K562 (cell line): ENCODE data around the gene UGT1A6. TPM values are rescaled to one million over a fixed set of nuclear protein-coding genes. Genes with fewer than 3 reads are reported as not detected.

Experiments
- CEBPG ChIP-seq, 3 experiments: fragments of 200-800 bp in 1 of 3; sonication (Bioruptor generic) in 1 of 3; sonication (generic) in 1 of 3; formaldehyde crosslinking in 1 of 3; IDR thresholded peaks in 2 of 3; conservative IDR thresholded peaks in 1 of 3; 2 replicates each; pipeline versions ENCODE4 v1.6.1 to v1.8.0; 2016 to 2022; ENCODE audit warnings: missing compliant biosample characterization in 2 of 3, missing genetic modification characterization in 2 of 3, mild to moderate bottlenecking in 1 of 3, missing genetic modification reagents in 1 of 3
- DMBX1 ChIP-seq: fragments of 250-450 bp; sonication (Bioruptor Pico); IDR thresholded peaks from 2 replicates; pipeline ENCODE4 v1.8.0; 2022; ENCODE audit warnings: inconsistent platforms, mild to moderate bottlenecking, moderate library complexity, borderline replicate concordance
- FOXA3 ChIP-seq, 2 experiments: fragments of 450-650 bp in 1 of 2; sonication (generic) in 1 of 2; formaldehyde crosslinking; IDR thresholded peaks in 1 of 2; conservative IDR thresholded peaks in 1 of 2; 2 replicates each; pipeline versions ENCODE4 v1.4.0 to v1.8.0; 2020 to 2022; ENCODE audit warnings: mild to moderate bottlenecking in 2 of 2, missing genetic modification reagents in 1 of 2
- FOXM1 ChIP-seq, 2 experiments: fragments of 450-650 bp in 1 of 2; sonication (generic) in 1 of 2; formaldehyde crosslinking in 1 of 2; IDR thresholded peaks; 2 replicates each; pipeline versions ENCODE4 v1.6.1 to v1.9.0; 2017 to 2022; ENCODE audit warnings: low read depth in 2 of 2, mild to moderate bottlenecking in 2 of 2, missing genetic modification reagents in 1 of 2, moderate library complexity in 1 of 2
- GTF2F1 ChIP-seq: IDR thresholded peaks from 2 replicates; pipeline ENCODE4 v1.6.1; 2011; ENCODE audit warnings: low read depth, low read length, improper control_type of control experiment
- JUND ChIP-seq, 2 experiments: IDR thresholded peaks; 2 replicates in 1 of 2; 3 replicates in 1 of 2; pipeline ENCODE4 v1.6.1; 2011; ENCODE audit warnings: borderline replicate concordance in 2 of 2, low read depth in 2 of 2, low read length in 2 of 2, improper control_type of control experiment in 1 of 2, missing biosample characterization in 1 of 2, missing genetic modification characterization in 1 of 2, missing genetic modification reagents in 1 of 2
- MEIS2 ChIP-seq: fragments of 450-650 bp; IDR thresholded peaks from 2 replicates; pipeline ENCODE4 v1.6.1; 2014; ENCODE audit warnings: mild to moderate bottlenecking; ENCODE audit not compliant: partially characterized antibody
- NFIC ChIP-seq: fragments of 450-650 bp; IDR thresholded peaks from 2 replicates; pipeline ENCODE4 v1.6.1; 2017; ENCODE audit warnings: mild to moderate bottlenecking, inconsistent platforms
- POU5F1 ChIP-seq: fragments of 150-350 bp; IDR thresholded peaks from 2 replicates; pipeline ENCODE4 v1.6.1; 2014; ENCODE audit warnings: borderline replicate concordance, low read length, low read depth, mild to moderate bottlenecking; ENCODE audit not compliant: partially characterized antibody
- TEAD1 ChIP-seq, 2 experiments: fragments of 450-650 bp in 1 of 2; sonication (generic) in 1 of 2; formaldehyde crosslinking; IDR thresholded peaks; 2 replicates each; pipeline versions ENCODE4 v1.4.0 to v1.8.0; 2020 to 2022; ENCODE audit warnings: mild to moderate bottlenecking in 2 of 2, missing genetic modification reagents in 1 of 2
- ZFP1 ChIP-seq: fragments of 450-650 bp; formaldehyde crosslinking; IDR thresholded peaks from 2 replicates; pipeline ENCODE4 v1.4.0; 2020; ENCODE audit warnings: mild to moderate bottlenecking, mixed read lengths
- ZFP36 ChIP-seq: fragments of 150-350 bp; IDR thresholded peaks from 2 replicates; pipeline ENCODE4 v1.6.1; 2018; ENCODE audit warnings: low read length, low read depth; ENCODE audit not compliant: partially characterized antibody
- ZNF274 ChIP-seq: IDR thresholded peaks from 2 replicates; pipeline ENCODE4 v1.6.1; 2011; ENCODE audit warnings: low read depth, mild to moderate bottlenecking, low read length, moderate library complexity, borderline replicate concordance
- polyA plus RNA-seq, 8 experiments: library from polyadenylated mRNA; depleted of rRNA in 4 of 8; stranded (reverse) in 5 of 8; unstranded in 3 of 8; fragments of >200 nt; fragmentation: Nextera tagmentation in 2 of 8; fragmentation: Illumina TruSeq in 1 of 8; extraction: Ambion mirVana in 2 of 8; extraction: Trizol in 1 of 8; gene quantifications; 2 replicates each; pipeline versions ENCODE4 v1.2.1 to v1.2.3, GENCODE V29; 2011 to 2014; ENCODE audit warnings: inconsistent platforms in 1 of 8, missing spikeins in 1 of 8
- total RNA-seq, 7 experiments: library from RNA; depleted of rRNA in 6 of 7; stranded (reverse); fragments of >200 nt in 6 of 7; fragmentation: Illumina TruSeq in 2 of 7; extraction: Trizol in 2 of 7; gene quantifications; 2 replicates each; pipeline versions ENCODE4 v1.2.1 to v1.2.3, GENCODE V29; 2011 to 2021; ENCODE audit warnings: low replicate concordance in 1 of 7
- TF ChIP-seq, protein P1 (sequence below): fragments of 150-350 bp; IDR thresholded peaks from 2 replicates; pipeline ENCODE4 v1.6.1; 2014; ENCODE audit warnings: low read depth, mild to moderate bottlenecking, low read length, borderline replicate concordance
- TF ChIP-seq, protein P2 (sequence below): sonication (generic); formaldehyde crosslinking; IDR thresholded peaks from 2 replicates; pipeline ENCODE4 v1.8.0; 2022; ENCODE audit warnings: missing genetic modification reagents, mild to moderate bottlenecking, borderline replicate concordance
- TF ChIP-seq, protein P3 (sequence below): fragments of 450-650 bp; IDR thresholded peaks from 2 replicates; pipeline ENCODE4 v1.7.1; 2018; ENCODE audit warnings: mild to moderate bottlenecking, low read depth; ENCODE audit not compliant: partially characterized antibody

UGT1A6 gene
- total and polyA plus RNA-seq, 9 of the 15 experiments (the other 6 are each of a cell fraction or from before 2014, with no cell fraction given): not detected

DNA sequence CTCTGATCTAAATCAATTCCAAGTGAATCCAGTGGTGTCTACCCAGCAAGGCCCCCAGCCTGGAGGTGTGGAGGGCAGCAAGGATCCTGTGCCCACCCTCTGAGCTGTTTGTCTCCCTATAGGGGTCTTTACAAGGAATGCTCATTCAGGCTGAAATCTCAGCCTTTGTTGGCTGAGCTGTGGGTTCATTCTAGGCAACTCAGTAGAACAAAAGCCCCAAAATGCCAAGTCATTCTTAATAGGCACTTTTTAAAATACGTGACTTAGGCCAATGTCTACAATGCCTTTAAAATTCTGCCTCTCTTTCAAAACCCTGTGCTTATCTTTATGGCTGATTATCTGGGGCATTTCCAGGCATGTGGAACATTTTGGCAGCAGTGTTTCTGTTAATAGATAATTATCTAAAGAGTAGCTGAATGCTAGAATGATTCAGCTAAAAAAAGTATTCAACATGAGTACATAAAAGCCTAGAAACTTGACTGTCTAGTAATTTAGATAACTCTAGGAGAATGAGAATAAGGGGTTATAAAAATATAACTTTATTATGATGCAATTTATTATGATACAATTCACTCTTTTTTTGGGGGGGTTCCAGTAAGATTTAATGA lies 7.4 kb downstream of the UGT1A6 start (continued):
- TF ChIP-seq, protein P1, sequence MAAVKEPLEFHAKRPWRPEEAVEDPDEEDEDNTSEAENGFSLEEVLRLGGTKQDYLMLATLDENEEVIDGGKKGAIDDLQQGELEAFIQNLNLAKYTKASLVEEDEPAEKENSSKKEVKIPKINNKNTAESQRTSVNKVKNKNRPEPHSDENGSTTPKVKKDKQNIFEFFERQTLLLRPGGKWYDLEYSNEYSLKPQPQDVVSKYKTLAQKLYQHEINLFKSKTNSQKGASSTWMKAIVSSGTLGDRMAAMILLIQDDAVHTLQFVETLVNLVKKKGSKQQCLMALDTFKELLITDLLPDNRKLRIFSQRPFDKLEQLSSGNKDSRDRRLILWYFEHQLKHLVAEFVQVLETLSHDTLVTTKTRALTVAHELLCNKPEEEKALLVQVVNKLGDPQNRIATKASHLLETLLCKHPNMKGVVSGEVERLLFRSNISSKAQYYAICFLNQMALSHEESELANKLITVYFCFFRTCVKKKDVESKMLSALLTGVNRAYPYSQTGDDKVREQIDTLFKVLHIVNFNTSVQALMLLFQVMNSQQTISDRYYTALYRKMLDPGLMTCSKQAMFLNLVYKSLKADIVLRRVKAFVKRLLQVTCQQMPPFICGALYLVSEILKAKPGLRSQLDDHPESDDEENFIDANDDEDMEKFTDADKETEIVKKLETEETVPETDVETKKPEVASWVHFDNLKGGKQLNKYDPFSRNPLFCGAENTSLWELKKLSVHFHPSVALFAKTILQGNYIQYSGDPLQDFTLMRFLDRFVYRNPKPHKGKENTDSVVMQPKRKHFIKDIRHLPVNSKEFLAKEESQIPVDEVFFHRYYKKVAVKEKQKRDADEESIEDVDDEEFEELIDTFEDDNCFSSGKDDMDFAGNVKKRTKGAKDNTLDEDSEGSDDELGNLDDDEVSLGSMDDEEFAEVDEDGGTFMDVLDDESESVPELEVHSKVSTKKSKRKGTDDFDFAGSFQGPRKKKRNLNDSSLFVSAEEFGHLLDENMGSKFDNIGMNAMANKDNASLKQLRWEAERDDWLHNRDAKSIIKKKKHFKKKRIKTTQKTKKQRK: no peak
- no peak for TF ChIP-seq POU5F1
- peak; percentile 29; the same call in 1 of the 2 replicates for TF ChIP-seq NFIC
- TF ChIP-seq MEIS2: no peak
- TF ChIP-seq ZFP36: no peak
- TF ChIP-seq, protein P2, sequence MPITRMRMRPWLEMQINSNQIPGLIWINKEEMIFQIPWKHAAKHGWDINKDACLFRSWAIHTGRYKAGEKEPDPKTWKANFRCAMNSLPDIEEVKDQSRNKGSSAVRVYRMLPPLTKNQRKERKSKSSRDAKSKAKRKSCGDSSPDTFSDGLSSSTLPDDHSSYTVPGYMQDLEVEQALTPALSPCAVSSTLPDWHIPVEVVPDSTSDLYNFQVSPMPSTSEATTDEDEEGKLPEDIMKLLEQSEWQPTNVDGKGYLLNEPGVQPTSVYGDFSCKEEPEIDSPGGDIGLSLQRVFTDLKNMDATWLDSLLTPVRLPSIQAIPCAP (CRISPR knock-in tag): no peak
- TF ChIP-seq FOXM1 (IDR thresholded peaks at IDR 0.05; ENCODE audit: low read depth): peak; percentile 81
- TF ChIP-seq FOXM1 (CRISPR knock-in tag; IDR thresholded peaks at IDR 0.05; ENCODE audit: low read depth): no peak
- TF ChIP-seq JUND (IDR thresholded peaks at IDR 0.05; ENCODE audit: borderline replicate concordance, low read depth, low read length): no peak; the same call in 1 of the 2 replicates
- no peak for TF ChIP-seq JUND (tag; IDR thresholded peaks at IDR 0.05; ENCODE audit: borderline replicate concordance, low read depth, low read length)
- TF ChIP-seq TEAD1 (CRISPR knock-in tag; IDR thresholded peaks at IDR 0.05): peak in 1 of 2 experiments; percentile 93; a peak in 2 of 4 replicates
- no peak for TF ChIP-seq GTF2F1
- TF ChIP-seq ZFP1: no peak
- TF ChIP-seq, protein P3, sequence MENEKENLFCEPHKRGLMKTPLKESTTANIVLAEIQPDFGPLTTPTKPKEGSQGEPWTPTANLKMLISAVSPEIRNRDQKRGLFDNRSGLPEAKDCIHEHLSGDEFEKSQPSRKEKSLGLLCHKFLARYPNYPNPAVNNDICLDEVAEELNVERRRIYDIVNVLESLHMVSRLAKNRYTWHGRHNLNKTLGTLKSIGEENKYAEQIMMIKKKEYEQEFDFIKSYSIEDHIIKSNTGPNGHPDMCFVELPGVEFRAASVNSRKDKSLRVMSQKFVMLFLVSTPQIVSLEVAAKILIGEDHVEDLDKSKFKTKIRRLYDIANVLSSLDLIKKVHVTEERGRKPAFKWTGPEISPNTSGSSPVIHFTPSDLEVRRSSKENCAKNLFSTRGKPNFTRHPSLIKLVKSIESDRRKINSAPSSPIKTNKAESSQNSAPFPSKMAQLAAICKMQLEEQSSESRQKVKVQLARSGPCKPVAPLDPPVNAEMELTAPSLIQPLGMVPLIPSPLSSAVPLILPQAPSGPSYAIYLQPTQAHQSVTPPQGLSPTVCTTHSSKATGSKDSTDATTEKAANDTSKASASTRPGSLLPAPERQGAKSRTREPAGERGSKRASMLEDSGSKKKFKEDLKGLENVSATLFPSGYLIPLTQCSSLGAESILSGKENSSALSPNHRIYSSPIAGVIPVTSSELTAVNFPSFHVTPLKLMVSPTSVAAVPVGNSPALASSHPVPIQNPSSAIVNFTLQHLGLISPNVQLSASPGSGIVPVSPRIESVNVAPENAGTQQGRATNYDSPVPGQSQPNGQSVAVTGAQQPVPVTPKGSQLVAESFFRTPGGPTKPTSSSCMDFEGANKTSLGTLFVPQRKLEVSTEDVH: no peak
- TF ChIP-seq FOXA3 (CRISPR knock-in tag; conservative IDR thresholded peaks at IDR 0.05 in 1 of 2, IDR thresholded peaks at IDR 0.05 in 1 of 2): peak in 1 of 2 experiments; percentile 55; a peak in 1 of 4 replicates
- TF ChIP-seq CEBPG (CRISPR knock-in tag; IDR thresholded peaks at IDR 0.05): no peak
- peak; percentile 27 to 56; a peak in 1 of 4 replicates for TF ChIP-seq CEBPG (tag; conservative IDR thresholded peaks at IDR 0.05 in 1 of 2, IDR thresholded peaks at IDR 0.05 in 1 of 2)
- no peak for TF ChIP-seq ZNF274
- no peak for TF ChIP-seq DMBX1 (CRISPR knock-in tag)
